SH-SY5Y (cell line): ENCODE measurements around the gene NEDD4L.

Experiments used
- GATA2 ChIP-seq: IDR thresholded peaks from 2 replicates; pipeline ENCODE4 v1.6.1; 2011; ENCODE audit warnings: mild to moderate bottlenecking, low read depth, low read length
- GATA3 ChIP-seq: IDR thresholded peaks from 2 replicates; pipeline ENCODE4 v1.6.1; 2011; ENCODE audit warnings: low read depth, mild to moderate bottlenecking, low read length, moderate library complexity

DNA sequence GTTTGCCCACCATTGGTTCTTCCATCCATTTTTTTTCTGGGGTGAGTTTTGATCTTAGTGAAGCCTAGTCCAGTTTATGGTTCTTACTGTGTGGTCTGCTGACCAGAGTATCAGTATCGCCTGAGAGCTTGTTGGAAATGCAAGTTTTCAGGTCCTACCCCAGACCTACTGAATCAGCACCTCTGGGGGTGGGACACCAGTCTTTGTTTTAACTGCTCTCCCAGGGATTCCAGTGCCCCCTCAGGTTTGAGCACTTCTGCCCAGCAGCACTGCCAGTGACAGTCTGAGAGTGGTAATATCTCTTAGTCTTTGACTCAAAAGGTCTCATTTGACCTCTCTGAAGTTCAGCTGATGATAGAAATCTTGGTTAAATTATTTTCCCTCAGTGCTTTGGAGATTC lies 315.6 kb downstream of the NEDD4L start:
- TF ChIP-seq GATA3 = no peak
- TF ChIP-seq GATA2 = no peak
